Measurements from ENCODE around the gene PNO1. TPM values are rescaled to one million over a fixed set of nuclear protein-coding genes. Genes with fewer than 3 reads are reported as not detected.

Gene PNO1
- total and polyA plus RNA-seq, 9 of the 15 experiments (the other 6 are each of a cell fraction or from before 2014, with no cell fraction given), result 11.8 to 81.7 (median 41.1) TPM

DNA sequence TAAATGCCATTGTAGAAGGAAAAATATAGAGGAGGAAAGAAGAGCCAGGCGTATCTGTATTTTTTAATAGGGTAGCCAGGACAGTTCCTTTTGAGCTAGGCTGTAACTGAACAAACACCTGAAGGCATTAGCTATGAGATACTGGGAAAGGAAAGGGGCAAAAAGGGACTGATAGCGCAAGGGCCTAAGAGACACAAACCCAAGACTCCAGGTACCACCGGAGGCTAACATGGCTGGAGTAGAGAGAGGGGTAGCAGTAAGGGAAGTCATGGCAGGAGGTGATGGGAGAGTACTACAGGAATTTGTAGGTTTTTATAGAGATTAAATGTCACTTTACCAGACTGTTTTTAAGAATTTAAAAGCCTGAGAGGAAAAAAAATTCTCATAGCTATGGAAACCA lies 20.7 kb downstream of the PNO1 start:
- no peak overlapping the region for H3K27ac ChIP-seq (ENCODE audit: extremely low read depth, low read depth, low read length)
- H2AFZ ChIP-seq (ENCODE audit: low read depth, low read length), result no peak overlapping the region
- DNase-seq (ENCODE audit: extremely low read depth in 1 of 4, low spot score in 3 of 4) (no peak), ATAC-seq (no peak), FAIRE-seq (no peak)
- ChIA-PET CTCF (ENCODE audit: low intra/inter-chr PET ratio) (no interaction called here), POLR2A (interaction anchor here (1.4 kb wide), 2 partner anchors 9 to 11 kb away, joined by 3 to 6 read pairs; no protein-coding TSS in a partner anchor)
- H3K4me1 ChIP-seq (replicated peaks in 1 of 2; ENCODE audit: control insufficient read depth in 2 of 2, insufficient read depth in 2 of 2, low read length in 2 of 2), result no peaks in the 10 kb centered on the region; a peak in 1 of 5 replicates
- no peaks in the 10 kb centered on the region for H3K9me1 ChIP-seq (ENCODE audit: control insufficient read depth, insufficient read depth, low read length)
- BruUV-seq (replicated peaks), result no TSS peak
- no peaks in the 10 kb centered on the region for H3K9me3 ChIP-seq (replicated peaks; ENCODE audit: control insufficient read depth, insufficient read depth, low read depth, low read length)
- H3K4me2 ChIP-seq (ENCODE audit: insufficient read depth, low read length), result no peak overlapping the region
- H3K9ac ChIP-seq (ENCODE audit: insufficient read depth in 1 of 2, low read depth in 2 of 2, low read length in 2 of 2), result no peak overlapping the region
- H4K20me1 ChIP-seq (replicated peaks; ENCODE audit: control insufficient read depth, insufficient read depth, low read length), result no peaks in the 10 kb centered on the region
- 97% methylated on average over 3 of the region's 3 CpGs for WGBS (ENCODE audit: insufficient coverage, low coverage, missing lambda C conversion rate)
- peaks cover 85% of the 10 kb centered on the region for H3K36me3 ChIP-seq (ENCODE audit: control insufficient read depth, insufficient read depth, low read length)
- H3K79me2 ChIP-seq (ENCODE audit: control insufficient read depth, insufficient read depth, low read length), result peaks cover 12% of the 10 kb centered on the region; the same call in 1 of the 3 replicates
- H3K4me3 ChIP-seq, result no peak overlapping the region
- intact Hi-C loops (cut with micrococcal nuclease) (no loop called here), in situ Hi-C loops (cut with MboI) (no loop called here)
- TF ChIP-seq JUND (IDR thresholded peaks at IDR 0.05; ENCODE audit: borderline replicate concordance, low read depth, low read length), result no peak
- TF ChIP-seq JUND (tag; IDR thresholded peaks at IDR 0.05; ENCODE audit: borderline replicate concordance, low read depth, low read length), result no peak
- TF ChIP-seq RBM25 (IDR thresholded peaks at IDR 0.05; ENCODE audit: low read depth, low read length, severe bottlenecking), result no peak
- no peak for TF ChIP-seq RNF2 (IDR thresholded peaks at IDR 0.05)
- TF ChIP-seq ZNF146 (CRISPR knock-in tag; IDR thresholded peaks at IDR 0.05; ENCODE audit: unreplicated experiment), result no peak
- no peak for TF ChIP-seq KDM5B (IDR thresholded peaks at IDR 0.05; ENCODE audit: insufficient replicate concordance, low read depth, low read length)
- no peak for TF ChIP-seq ARID1B (IDR thresholded peaks at IDR 0.05)
- no peak for TF ChIP-seq STAT6 (CRISPR knock-in tag; IDR thresholded peaks at IDR 0.05)
- TF ChIP-seq ZBTB17 (CRISPR knock-in tag; IDR thresholded peaks at IDR 0.05), result no peak
- TF ChIP-seq, protein P1, sequence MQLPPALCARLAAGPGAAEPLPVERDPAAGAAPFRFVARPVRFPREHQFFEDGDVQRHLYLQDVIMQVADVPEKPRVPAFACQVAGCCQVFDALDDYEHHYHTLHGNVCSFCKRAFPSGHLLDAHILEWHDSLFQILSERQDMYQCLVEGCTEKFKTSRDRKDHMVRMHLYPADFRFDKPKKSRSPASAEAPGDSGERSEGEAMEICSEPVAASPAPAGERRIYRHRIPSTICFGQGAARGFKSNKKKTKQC (CRISPR knock-in tag; IDR thresholded peaks at IDR 0.05), result no peak
- TF ChIP-seq DMBX1 (CRISPR knock-in tag; IDR thresholded peaks at IDR 0.05; ENCODE audit: borderline replicate concordance), result no peak
- TF ChIP-seq ELF4 (CRISPR knock-in tag; IDR thresholded peaks at IDR 0.05), result no peak
- TF ChIP-seq SMARCA5 (IDR thresholded peaks at IDR 0.05), result no peak
- TF ChIP-seq, protein P2, sequence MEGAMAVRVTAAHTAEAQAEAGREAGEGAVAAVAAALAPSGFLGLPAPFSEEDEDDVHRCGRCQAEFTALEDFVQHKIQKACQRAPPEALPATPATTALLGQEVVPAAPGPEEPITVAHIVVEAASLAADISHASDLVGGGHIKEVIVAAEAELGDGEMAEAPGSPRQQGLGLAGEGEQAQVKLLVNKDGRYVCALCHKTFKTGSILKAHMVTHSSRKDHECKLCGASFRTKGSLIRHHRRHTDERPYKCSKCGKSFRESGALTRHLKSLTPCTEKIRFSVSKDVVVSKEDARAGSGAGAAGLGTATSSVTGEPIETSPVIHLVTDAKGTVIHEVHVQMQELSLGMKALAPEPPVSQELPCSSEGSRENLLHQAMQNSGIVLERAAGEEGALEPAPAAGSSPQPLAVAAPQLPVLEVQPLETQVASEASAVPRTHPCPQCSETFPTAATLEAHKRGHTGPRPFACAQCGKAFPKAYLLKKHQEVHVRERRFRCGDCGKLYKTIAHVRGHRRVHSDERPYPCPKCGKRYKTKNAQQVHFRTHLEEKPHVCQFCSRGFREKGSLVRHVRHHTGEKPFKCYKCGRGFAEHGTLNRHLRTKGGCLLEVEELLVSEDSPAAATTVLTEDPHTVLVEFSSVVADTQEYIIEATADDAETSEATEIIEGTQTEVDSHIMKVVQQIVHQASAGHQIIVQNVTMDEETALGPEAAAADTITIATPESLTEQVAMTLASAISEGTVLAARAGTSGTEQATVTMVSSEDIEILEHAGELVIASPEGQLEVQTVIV (CRISPR knock-in tag; IDR thresholded peaks at IDR 0.05; ENCODE audit: borderline replicate concordance), result no peak
- no peaks in the 10 kb centered on the region for H3K27me3 ChIP-seq (ENCODE audit: control insufficient read depth in 2 of 2, insufficient read depth in 2 of 2, low read length in 2 of 2)
